HFFc6 (cell line): ENCODE data around the gene RGSL1. TPM values are rescaled to one million over a fixed set of nuclear protein-coding genes. Genes with fewer than 3 reads are reported as not detected.

Experiments used
- DNase-seq: peaks from one replicate; pipeline ENCODE4 v3.0.0-alpha.2; 2018
- H3K27ac Mint-ChIP-seq: 2 replicates; pipeline ENCODE4 v1.8.0; 2020; ENCODE audit warnings: mild to moderate bottlenecking, mixed read lengths
- H3K27me3 Mint-ChIP-seq: 2 replicates; pipeline ENCODE4 v1.8.0; 2021; ENCODE audit warnings: mild to moderate bottlenecking, moderate library complexity, mixed read lengths; ENCODE audit not compliant: insufficient read depth
- H3K36me3 Mint-ChIP-seq: 2 replicates; pipeline ENCODE4 v1.8.0; 2021; ENCODE audit warnings: low read depth, mixed read lengths
- H3K4me1 Mint-ChIP-seq: 2 replicates; pipeline ENCODE4 v1.8.0; 2020; ENCODE audit warnings: low read depth, mixed read lengths
- H3K4me3 Mint-ChIP-seq: 2 replicates; pipeline ENCODE4 v1.8.0; 2020; ENCODE audit warnings: mild to moderate bottlenecking, moderate library complexity, mixed read lengths
- H3K9me3 Mint-ChIP-seq: 2 replicates; pipeline ENCODE4 v1.8.0; 2020; ENCODE audit warnings: mild to moderate bottlenecking, mixed read lengths
- total RNA-seq, 6 experiments: library from RNA; stranded (reverse); fragmentation: NEBNext Ultra II Directional; extraction: Animal tissue kit (Norgen Biotek cat#: 25700); gene quantifications; 2 replicates in 1 of 6; 3 replicates in 5 of 6; pipeline ENCODE4 v1.2.3, GENCODE V29; 2021
- TF ChIP-seq, protein P1 (sequence below): fragments of 200-600 bp; sonication (generic); IDR thresholded peaks from 2 replicates; pipeline ENCODE4 v1.5.0; 2021; ENCODE audit warnings: antibody characterized with exemption, mild to moderate bottlenecking

Gene RGSL1
- total RNA-seq, 6 experiments from 2014 or later = not detected

GRCh38 chr1:182560392-182560984 lies 110.5 kb downstream of the RGSL1 start:
- no peak for DNase-seq
- Mint-ChIP-seq H3K27ac (no peak overlapping the region), H3K4me1 (no peaks in the 10 kb centered on the region), H3K4me3 (no peak overlapping the region), H3K9me3 (no peaks in the 10 kb centered on the region), H3K36me3 (no peaks in the 10 kb centered on the region), H3K27me3 (peaks cover 16% of the 10 kb centered on the region)
- TF ChIP-seq, protein P1, sequence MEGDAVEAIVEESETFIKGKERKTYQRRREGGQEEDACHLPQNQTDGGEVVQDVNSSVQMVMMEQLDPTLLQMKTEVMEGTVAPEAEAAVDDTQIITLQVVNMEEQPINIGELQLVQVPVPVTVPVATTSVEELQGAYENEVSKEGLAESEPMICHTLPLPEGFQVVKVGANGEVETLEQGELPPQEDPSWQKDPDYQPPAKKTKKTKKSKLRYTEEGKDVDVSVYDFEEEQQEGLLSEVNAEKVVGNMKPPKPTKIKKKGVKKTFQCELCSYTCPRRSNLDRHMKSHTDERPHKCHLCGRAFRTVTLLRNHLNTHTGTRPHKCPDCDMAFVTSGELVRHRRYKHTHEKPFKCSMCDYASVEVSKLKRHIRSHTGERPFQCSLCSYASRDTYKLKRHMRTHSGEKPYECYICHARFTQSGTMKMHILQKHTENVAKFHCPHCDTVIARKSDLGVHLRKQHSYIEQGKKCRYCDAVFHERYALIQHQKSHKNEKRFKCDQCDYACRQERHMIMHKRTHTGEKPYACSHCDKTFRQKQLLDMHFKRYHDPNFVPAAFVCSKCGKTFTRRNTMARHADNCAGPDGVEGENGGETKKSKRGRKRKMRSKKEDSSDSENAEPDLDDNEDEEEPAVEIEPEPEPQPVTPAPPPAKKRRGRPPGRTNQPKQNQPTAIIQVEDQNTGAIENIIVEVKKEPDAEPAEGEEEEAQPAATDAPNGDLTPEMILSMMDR = no peak

GRCh38 chr1:182561456-182561855 lies 111.5 kb downstream of the RGSL1 start:
- no peaks in the 10 kb centered on the region for H3K9me3 Mint-ChIP-seq
- no peaks in the 10 kb centered on the region for H3K4me1 Mint-ChIP-seq
- no peak for DNase-seq
- no peak overlapping the region for H3K27ac Mint-ChIP-seq
- no peak overlapping the region for H3K4me3 Mint-ChIP-seq
- TF ChIP-seq, protein P1 = no peak
- H3K27me3 Mint-ChIP-seq = peaks cover 16% of the 10 kb centered on the region
- no peaks in the 10 kb centered on the region for H3K36me3 Mint-ChIP-seq

DNA sequence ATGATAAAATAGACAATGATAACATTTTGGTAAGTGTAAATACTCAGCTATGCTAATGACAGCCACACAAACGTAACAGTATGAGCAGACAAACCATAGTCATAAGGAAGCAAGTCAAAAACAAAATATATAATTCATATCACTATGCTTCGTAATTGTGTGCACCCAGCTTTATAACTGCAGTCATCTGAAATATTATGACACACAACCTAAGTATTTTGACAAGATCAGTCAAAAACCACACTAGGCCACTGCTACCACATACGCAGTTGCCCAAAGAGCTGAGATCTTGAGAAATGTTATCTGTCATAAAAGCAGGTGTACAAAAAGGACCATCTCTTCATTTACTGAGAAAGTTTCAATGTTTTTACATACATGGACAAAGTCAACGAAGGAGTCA lies 113.1 kb downstream of the RGSL1 start:
- Mint-ChIP-seq H3K27me3 (peaks cover 14% of the 10 kb centered on the region), H3K36me3 (no peaks in the 10 kb centered on the region), H3K27ac (no peak overlapping the region), H3K4me3 (no peak overlapping the region), H3K9me3 (no peaks in the 10 kb centered on the region), H3K4me1 (no peaks in the 10 kb centered on the region)
- DNase-seq = no peak
- TF ChIP-seq, protein P1 = no peak

- H3K27ac Mint-ChIP-seq = no peak overlapping the region
- no peak for DNase-seq
- no peaks in the 10 kb centered on the region for H3K9me3 Mint-ChIP-seq
- peaks cover 5% of the 10 kb centered on the region for H3K27me3 Mint-ChIP-seq
- H3K4me1 Mint-ChIP-seq = no peaks in the 10 kb centered on the region
- H3K4me3 Mint-ChIP-seq = no peak overlapping the region
- TF ChIP-seq, protein P1 = no peak
- H3K36me3 Mint-ChIP-seq = no peaks in the 10 kb centered on the region
These were observed 114.6 kb downstream of the RGSL1 start for GRCh38 chr1:182564406-182565004.

- TF ChIP-seq, protein P1 = no peak
- peaks cover 3% of the 10 kb centered on the region for H3K27me3 Mint-ChIP-seq
- H3K4me3 Mint-ChIP-seq = no peak overlapping the region
- no peak overlapping the region for H3K27ac Mint-ChIP-seq
- no peaks in the 10 kb centered on the region for H3K36me3 Mint-ChIP-seq
- H3K4me1 Mint-ChIP-seq = no peaks in the 10 kb centered on the region
- DNase-seq = no peak
- H3K9me3 Mint-ChIP-seq = no peaks in the 10 kb centered on the region
These were observed 115.6 kb downstream of the RGSL1 start for GRCh38 chr1:182565537-182565936.
